Nucleus accumbens (tissue), 56 donors: ENCODE data around the gene SRSF1.
A peak's percentile ranks its signal among the peaks of the same experiment; 100 is the strongest.
"Not testable (repeated sequence)": the region's sequence is repeated elsewhere in the genome, so short reads cannot be mapped to it uniquely, and the experiment has no call there.

Experiments used
- DNase-seq, 56 donors: peaks; one replicate each; lab custom pipeline; 2025; lab: John Stamatoyannopoulos, UW

SRSF1 gene, protein sequence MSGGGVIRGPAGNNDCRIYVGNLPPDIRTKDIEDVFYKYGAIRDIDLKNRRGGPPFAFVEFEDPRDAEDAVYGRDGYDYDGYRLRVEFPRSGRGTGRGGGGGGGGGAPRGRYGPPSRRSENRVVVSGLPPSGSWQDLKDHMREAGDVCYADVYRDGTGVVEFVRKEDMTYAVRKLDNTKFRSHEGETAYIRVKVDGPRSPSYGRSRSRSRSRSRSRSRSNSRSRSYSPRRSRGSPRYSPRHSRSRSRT

GRCh38 chr17:58006924-58007780 lies at the start of gene SRSF1:
SRSF1 (minus strand) TSS chr17:58007246; CDS start chr17:58007137, 109 bp downstream.
- DNase-seq = peak in 55 of 56 donors; percentile 81 to 99 (median 95)

DNA sequence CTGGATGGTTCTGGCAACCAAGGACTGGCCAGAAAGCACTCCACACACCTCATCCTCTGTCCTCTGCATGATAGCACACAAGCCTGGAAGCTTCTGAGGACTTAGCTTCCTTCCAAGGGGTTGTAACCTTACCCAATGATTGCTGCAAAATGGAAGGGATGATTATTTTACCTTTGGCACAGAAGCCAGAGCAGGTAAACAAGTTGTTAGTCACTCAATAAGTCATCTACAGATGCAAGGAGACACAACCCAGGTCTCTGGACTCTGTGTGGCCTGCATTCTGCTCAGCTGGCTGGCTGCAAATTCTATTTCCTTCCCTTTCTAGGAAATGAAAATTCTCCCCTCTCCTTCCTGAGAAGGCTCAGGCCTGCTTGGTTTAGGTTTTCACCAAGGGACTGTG lies 49.4 kb upstream of the SRSF1 start:
- no peak for DNase-seq

- no peak for DNase-seq
These were observed 47.6 kb upstream of the SRSF1 start for GRCh38 chr17:58054641-58055040.

- peak in 30 of 56 donors; percentile 7 to 69 (median 30) for DNase-seq
These were observed 46.1 kb upstream of the SRSF1 start for GRCh38 chr17:58052945-58053715.

GRCh38 chr17:58052407-58052806 lies 45.4 kb upstream of the SRSF1 start:
- no peak for DNase-seq

DNA sequence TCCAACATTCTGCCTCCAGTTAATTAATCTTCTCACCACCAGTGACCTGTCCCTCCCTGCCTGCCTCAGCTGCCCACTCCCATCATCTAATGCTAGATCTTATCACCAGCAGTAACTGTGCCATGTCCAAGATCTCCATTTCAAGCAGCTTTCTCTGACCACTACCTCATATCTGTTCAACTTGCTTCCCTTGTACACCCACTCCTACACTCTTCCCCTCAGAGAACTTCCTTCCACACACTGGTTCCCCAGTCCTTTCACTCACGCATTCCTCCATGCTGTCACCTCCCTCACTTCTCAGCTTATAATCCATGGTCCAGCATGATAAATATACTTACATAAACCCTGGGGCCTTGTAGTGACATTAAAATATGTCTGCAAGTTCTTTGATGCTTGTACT lies 44.4 kb upstream of the SRSF1 start:
- DNase-seq = no peak

DNA sequence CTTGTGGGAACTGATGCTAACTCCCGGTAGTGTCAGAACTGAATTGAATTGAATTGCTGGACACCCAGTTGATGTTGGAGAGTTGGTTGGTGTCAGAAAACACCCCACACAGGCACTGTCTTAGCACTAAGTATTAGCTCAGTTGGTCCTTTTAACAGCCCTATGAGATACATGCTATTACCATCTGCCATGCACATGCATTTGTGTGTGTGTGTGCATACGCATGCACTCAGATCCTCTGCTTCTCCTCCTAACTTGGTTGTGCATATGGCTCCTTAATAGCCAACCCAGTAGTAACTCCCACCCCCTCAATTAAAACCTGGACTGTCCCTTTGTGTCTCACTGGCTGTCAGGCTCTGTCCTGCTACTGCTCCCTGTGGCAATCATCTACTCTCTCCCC lies 43.9 kb upstream of the SRSF1 start:
- DNase-seq = no peak

DNA sequence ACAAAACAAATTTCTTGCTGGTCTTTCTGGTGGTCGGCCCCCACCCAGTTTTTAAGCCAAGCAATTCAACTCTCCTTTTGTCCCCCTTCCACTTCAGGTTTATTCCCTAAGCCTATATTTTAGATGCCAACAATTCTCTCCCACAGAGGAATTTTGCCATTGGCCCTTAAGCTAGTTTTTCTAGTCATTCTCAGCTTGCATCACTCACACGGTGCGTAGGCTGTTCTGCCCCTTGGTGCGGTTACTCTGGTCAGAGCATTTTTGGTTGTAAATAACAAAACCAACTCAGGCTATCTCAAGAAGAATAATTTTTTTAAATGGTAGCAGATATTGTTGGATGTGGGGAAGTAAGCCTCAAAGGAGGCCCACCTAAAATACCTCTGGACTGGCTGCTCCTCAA lies 42.5 kb upstream of the SRSF1 start:
- no peak for DNase-seq

- no peak for DNase-seq
These were observed 40.5 kb upstream of the SRSF1 start for GRCh38 chr17:58047376-58048150.

DNA sequence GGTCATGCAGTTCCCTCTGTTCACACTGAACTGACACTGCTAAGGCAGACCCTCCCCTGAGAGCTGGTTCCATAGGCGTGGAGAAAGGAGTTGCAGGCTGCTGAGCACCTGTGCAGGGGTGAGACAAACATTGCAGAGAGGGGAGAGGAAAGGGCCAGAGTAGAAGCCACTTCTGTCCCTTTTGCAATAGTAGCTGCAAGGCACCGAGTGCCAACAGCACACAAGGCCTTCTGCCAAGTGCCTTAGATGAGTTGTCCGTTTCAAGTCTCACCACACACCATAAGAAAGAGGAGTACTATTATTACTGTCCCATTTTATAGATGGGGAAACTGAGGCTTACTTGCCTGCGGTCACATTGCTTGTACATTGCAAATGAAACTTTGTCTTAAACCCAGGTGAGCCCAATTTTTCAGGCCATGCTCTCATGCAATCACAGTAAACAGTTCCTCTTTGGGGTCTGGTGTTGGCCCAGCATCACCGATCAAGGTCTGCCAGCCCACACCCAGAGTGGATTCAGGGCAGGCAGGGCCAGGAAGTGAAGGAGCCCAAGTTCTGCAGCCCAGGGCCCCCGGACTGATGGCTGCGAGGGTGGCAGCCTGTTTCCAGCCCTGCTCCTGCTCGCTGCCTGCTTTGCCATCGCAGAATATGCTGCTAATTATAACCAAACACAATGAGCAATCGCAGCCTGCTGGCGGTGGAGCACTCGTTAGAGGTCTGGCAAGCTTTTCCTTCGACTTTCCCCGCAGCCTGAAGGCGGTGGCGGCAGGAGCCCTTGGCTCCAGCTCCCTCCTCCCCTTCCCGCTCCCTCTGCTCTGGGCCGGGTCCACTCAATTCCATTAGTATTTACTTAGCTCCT lies 39.4 kb upstream of the SRSF1 start:
- peak in 33 of 56 donors; percentile 1 to 78 (median 29) for DNase-seq

DNA sequence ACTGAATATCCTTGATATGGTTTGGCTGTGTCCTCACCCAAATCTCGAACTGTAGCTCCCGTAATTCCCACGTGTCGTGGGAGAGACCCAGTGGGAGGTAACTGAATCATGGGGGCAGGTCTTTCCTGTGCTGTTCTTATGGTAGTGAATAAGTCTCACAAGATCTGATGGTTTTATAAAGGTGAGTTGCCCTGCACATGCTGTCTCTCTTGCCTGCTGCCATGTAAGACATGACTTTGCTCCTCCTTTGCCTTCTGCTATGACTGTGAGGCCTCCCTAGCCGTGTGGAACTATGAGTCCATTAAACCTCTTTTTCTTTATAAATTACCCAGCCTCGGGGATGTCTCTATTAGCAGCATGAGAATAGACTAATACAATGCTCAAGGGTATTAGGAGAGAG lies 37.2 kb upstream of the SRSF1 start:
- not testable (repeated sequence) for DNase-seq

- no peak for DNase-seq
These were observed 36.5 kb upstream of the SRSF1 start for GRCh38 chr17:58043221-58044181.

DNA sequence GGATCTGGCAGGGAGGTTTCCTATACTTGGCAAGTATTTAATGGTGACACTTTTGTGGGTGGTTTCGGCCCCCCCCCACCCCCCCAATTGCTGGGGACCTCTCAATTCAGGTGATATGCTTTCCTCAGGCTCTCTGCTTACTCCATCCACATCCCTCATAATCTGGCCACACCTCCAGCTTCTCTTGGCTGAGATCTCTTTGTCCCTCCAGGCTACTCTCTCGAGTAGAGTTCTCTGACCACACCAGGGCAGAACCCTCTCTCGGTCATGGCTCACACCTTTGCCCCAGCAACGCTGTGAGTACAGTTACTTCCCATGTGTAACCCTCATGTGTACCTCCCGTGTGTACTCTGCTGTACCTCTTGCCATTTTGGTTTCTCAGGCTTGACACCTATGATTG lies 34.1 kb upstream of the SRSF1 start:
- no peak for DNase-seq

GRCh38 chr17:58040386-58040785 lies 33.3 kb upstream of the SRSF1 start:
- no peak for DNase-seq

DNA sequence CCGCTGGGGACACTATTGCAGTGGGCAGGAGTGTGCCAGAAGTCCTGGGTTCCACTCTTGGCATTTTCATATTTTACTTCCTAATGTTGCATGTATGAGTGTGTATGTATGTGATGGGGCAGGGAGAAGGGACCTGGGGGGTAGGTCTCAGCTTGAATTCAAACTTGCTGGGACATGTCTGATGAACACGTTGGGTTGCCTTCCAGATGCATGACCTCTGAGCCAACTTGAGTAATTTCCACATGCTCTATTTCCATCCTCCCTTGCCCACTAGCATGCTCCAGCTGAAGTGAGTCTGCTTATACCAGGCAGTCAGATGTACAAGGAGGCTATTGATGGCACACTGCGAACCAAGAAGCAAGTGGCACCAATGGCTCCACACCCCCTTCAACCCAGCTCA lies 32.9 kb upstream of the SRSF1 start:
- DNase-seq = no peak

GRCh38 chr17:58032691-58033415 lies 25.8 kb upstream of the SRSF1 start:
- peak in 5 of 56 donors; percentile 1 to 25 (median 6) for DNase-seq

DNA sequence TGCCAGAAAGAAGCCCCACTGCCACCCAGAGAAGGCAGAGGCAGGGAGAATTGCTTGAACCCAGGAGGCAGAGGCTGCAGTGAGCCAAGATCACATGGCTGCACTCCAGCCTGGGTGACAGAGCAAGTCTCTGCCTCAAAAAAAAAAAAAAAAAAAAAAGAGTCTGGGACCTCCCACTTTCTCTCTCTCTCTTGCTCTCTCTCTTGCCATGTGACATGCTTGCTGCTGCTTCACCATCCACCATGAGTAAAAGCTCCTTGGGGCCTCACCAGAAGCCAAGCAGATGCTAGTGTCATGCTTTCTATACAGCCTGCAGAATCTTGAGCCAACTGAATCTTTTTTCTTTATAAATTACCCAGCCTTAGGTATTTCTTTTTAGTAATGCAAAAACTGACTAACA lies 21.5 kb upstream of the SRSF1 start:
- DNase-seq = no peak

DNA sequence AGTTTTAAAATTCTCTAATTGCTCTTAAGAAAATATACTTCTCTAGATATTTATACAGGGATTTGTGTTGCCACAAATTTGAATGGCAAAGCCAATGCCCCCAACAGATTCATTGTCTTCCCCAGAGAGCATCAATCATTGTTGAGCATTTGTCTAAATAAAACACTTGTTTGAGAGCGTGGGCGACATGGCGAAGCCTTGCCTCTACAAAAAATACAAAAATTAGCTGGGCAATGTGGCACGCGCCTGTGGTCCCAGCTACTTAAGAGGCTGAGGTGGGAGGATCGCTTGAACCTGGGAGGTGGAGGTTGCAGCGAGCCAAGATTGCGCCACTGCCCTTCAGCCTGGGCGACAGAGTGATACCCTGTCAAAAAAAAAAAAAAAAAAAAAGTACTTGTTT lies 13.4 kb upstream of the SRSF1 start:
- DNase-seq = no peak
